Upper lobe of left lung (tissue), 6 donors: ENCODE data around the gene COBL. TPM values are rescaled to one million over a fixed set of nuclear protein-coding genes. Genes with fewer than 3 reads are reported as not detected.
A peak's percentile ranks its signal among the peaks of the same experiment; 100 is the strongest.

Experiments
- ATAC-seq, 2 donors: fragments of 200-7000 bp; cut with Tn5 transposase; one replicate each; pipeline ENCODE4 v1.9.1; 2022; ENCODE audit warnings: mild to moderate bottlenecking in 2 of 2, moderate library complexity in 2 of 2; ENCODE audit not compliant: low FRiP score in 2 of 2
- DNase-seq, 2 donors: peaks; one replicate each; pipeline ENCODE4 v3.0.0-alpha.2; 2019 to 2020
- H3K27ac ChIP-seq, 4 donors: fragments of 200-600 bp; sonication (generic); one replicate each; pipeline ENCODE4 v1.5.1; 2016 to 2019
- H3K27me3 ChIP-seq, 4 donors: fragments of 200-600 bp; sonication (generic); one replicate each; pipeline ENCODE4 v1.5.1; 2017 to 2019
- H3K36me3 ChIP-seq, 4 donors: fragments of 200-600 bp; sonication (generic); one replicate each; pipeline ENCODE4 v1.5.1; 2016 to 2019
- H3K4me1 ChIP-seq, 4 donors: fragments of 200-600 bp; sonication (generic); one replicate each; pipeline ENCODE4 v1.5.1; 2018 to 2019
- H3K4me3 ChIP-seq, 4 donors: fragments of 200-600 bp; sonication (generic); one replicate each; pipeline ENCODE4 v1.5.1; 2017 to 2019; ENCODE audit warnings: mild to moderate bottlenecking in 2 of 4, moderate library complexity in 1 of 4
- H3K9me3 ChIP-seq, 4 donors: fragments of 200-600 bp; sonication (generic); one replicate each; pipeline ENCODE4 v1.5.1; 2018 to 2019
- CTCF ChIP-seq, 6 experiments: fragments of 450-650 bp in 4 of 6; fragments of 200-600 bp in 2 of 6; sonication (generic) in 2 of 6; IDR thresholded peaks; one replicate each; pipeline ENCODE4 v1.5.1; 2016 to 2019; ENCODE audit warnings: antibody characterized with exemption in 6 of 6
- EP300 ChIP-seq, 4 donors: sonication (generic); formaldehyde crosslinking; IDR thresholded peaks; one replicate each; pipeline ENCODE4 v1.5.1; 2017; ENCODE audit warnings: antibody characterized with exemption in 4 of 4, control low read depth in 2 of 4
- POLR2A ChIP-seq, 4 donors: fragments of 450-650 bp; IDR thresholded peaks; one replicate each; pipeline ENCODE4 v1.5.1; 2016 to 2017; ENCODE audit warnings: antibody characterized with exemption in 4 of 4, mild to moderate bottlenecking in 2 of 4
- POLR2AphosphoS5 ChIP-seq, 2 donors: sonication (generic); formaldehyde crosslinking; IDR thresholded peaks; one replicate each; pipeline ENCODE4 v1.5.1; 2017; ENCODE audit warnings: antibody characterized with exemption in 2 of 2
- WGBS, 2 donors: methylation state at CpG; one replicate each; pipeline ENCODE4 v1.1.5; 2017 to 2018; 5-methylcytosine and 5-hydroxymethylcytosine counted together
- total RNA-seq, 6 donors: library from RNA; depleted of rRNA in 4 of 6; stranded (reverse); fragments of >200 nt in 4 of 6; gene quantifications; one replicate each; pipeline versions ENCODE4 v1.1.0 to v1.2.1, GENCODE V29; 2016 to 2021
- donor health status: DM: no; HTN: no; CAD: no; lungs with moderate emphysema.
- donor health status: DM: no; HTN: yes; CAD: no; lungs with severe emphysema.

The COBL gene
- total RNA-seq, 6 donors from 2014 or later: 27.0 to 54.7 (median 36.8) TPM

GRCh38 chr7:51269911-51270310, 46.7 kb downstream of the COBL start:
- no peak overlapping the region for H3K27ac ChIP-seq
- H3K4me1 ChIP-seq: no peaks in the 10 kb centered on the region
- no peak overlapping the region for H3K4me3 ChIP-seq
- no peaks in the 10 kb centered on the region for H3K27me3 ChIP-seq
- no peaks in the 10 kb centered on the region for H3K36me3 ChIP-seq
- 77 to 86% methylated on average over 5 of the region's 5 CpGs for WGBS, 2 donors
- no peak for DNase-seq
- TF ChIP-seq POLR2AphosphoS5 (IDR thresholded peaks at IDR 0.05) (no peak), POLR2A (IDR thresholded peaks at IDR 0.05) (no peak), CTCF (IDR thresholded peaks at IDR 0.05) (no peak)
- no peak for ATAC-seq
- no peaks in the 10 kb centered on the region for H3K9me3 ChIP-seq

GRCh38 chr7:51269321-51269720, 47.3 kb downstream of the COBL start:
- Histone ChIP-seq H3K4me1 (no peaks in the 10 kb centered on the region), H3K27ac (no peak overlapping the region), H3K36me3 (no peaks in the 10 kb centered on the region), H3K9me3 (no peaks in the 10 kb centered on the region), H3K27me3 (no peaks in the 10 kb centered on the region), H3K4me3 (no peak overlapping the region)
- TF ChIP-seq POLR2AphosphoS5 (IDR thresholded peaks at IDR 0.05) (no peak), POLR2A (IDR thresholded peaks at IDR 0.05) (no peak), CTCF (IDR thresholded peaks at IDR 0.05) (no peak), EP300 (IDR thresholded peaks at IDR 0.05) (no peak)
- 77 to 89% methylated on average over 9 to 10 of the region's 10 CpGs for WGBS, 2 donors
- DNase-seq (peak in 1 of 2 donors; percentile 42), ATAC-seq (no peak)

GRCh38 chr7:51268859-51269258, 47.8 kb downstream of the COBL start:
- Histone ChIP-seq H3K27ac (no peak overlapping the region), H3K4me3 (no peak overlapping the region), H3K36me3 (no peaks in the 10 kb centered on the region), H3K9me3 (no peaks in the 10 kb centered on the region), H3K27me3 (no peaks in the 10 kb centered on the region), H3K4me1 (peaks cover 0 to 3% (median 2%) of the 10 kb centered on the region in 4 donors)
- DNase-seq (peak in 1 of 2 donors; percentile 27), ATAC-seq (no peak)
- TF ChIP-seq EP300 (IDR thresholded peaks at IDR 0.05) (no peak), POLR2A (IDR thresholded peaks at IDR 0.05) (no peak), CTCF (IDR thresholded peaks at IDR 0.05) (no peak), POLR2AphosphoS5 (IDR thresholded peaks at IDR 0.05) (no peak)
- WGBS, 2 donors: 78 to 91% methylated on average over 7 of the region's 7 CpGs

GRCh38 chr7:51267169-51267568, 49.4 kb downstream of the COBL start:
- Histone ChIP-seq H3K36me3 (no peaks in the 10 kb centered on the region), H3K4me3 (no peak overlapping the region), H3K4me1 (peaks cover 6 to 16% (median 12%) of the 10 kb centered on the region in 4 donors), H3K27me3 (no peaks in the 10 kb centered on the region), H3K9me3 (no peaks in the 10 kb centered on the region), H3K27ac (no peak overlapping the region)
- DNase-seq: no peak
- ATAC-seq: no peak
- no peak for TF ChIP-seq CTCF (IDR thresholded peaks at IDR 0.05)
- no peak for TF ChIP-seq POLR2AphosphoS5 (IDR thresholded peaks at IDR 0.05)
- no peak for TF ChIP-seq EP300 (IDR thresholded peaks at IDR 0.05)
- no peak for TF ChIP-seq POLR2A (IDR thresholded peaks at IDR 0.05)
- WGBS, 2 donors: 91% methylated on average over 2 of the region's 2 CpGs
